Coronary artery (tissue), 2 donors: ENCODE measurements around the gene ESD.
"Not testable (repeated sequence)": the region's sequence is repeated elsewhere in the genome, so short reads cannot be mapped to it uniquely, and the experiment has no call there.

ENCODE experiments used
- DNase-seq: peaks from one replicate; pipeline ENCODE4 v3.0.0-alpha.2; 2017; ENCODE audit warnings: low spot score
- H3K27ac ChIP-seq, 2 donors: fragments of 200-600 bp; sonication (generic); one replicate each; pipeline ENCODE4 v1.5.1; 2016 to 2019
- H3K4me3 ChIP-seq: fragments of 200-600 bp; sonication (generic); 2 replicates; pipeline ENCODE4 v1.5.1; 2016; ENCODE audit warnings: mild to moderate bottlenecking, moderate library complexity
- CTCF ChIP-seq: fragments of 200-600 bp; sonication (generic); IDR thresholded peaks from one replicate; pipeline ENCODE4 v1.5.1; 2019; ENCODE audit warnings: antibody characterized with exemption

ESD gene

GRCh38 chr13:46759846-46760245 is 37.1 kb downstream of the ESD start:
- Histone ChIP-seq H3K27ac (peak overlapping the region; percentile 63 to 72), H3K4me3 (no peak overlapping the region)
- no peak for TF ChIP-seq CTCF
- no peak for DNase-seq

GRCh38 chr13:46757640-46758039 is 39.3 kb downstream of the ESD start:
- TF ChIP-seq CTCF = no peak
- peak overlapping the region in 1 of 2 donors; percentile 42 for H3K27ac ChIP-seq
- H3K4me3 ChIP-seq = no peak overlapping the region
- DNase-seq = no peak

GRCh38 chr13:46756977-46757376 is 40.0 kb downstream of the ESD start:
- no peak for TF ChIP-seq CTCF
- no peak overlapping the region for H3K4me3 ChIP-seq
- peak overlapping the region in 1 of 2 donors; percentile 42 for H3K27ac ChIP-seq
- no peak for DNase-seq

- H3K27ac ChIP-seq, H3K4me3 ChIP-seq: not testable (repeated sequence)
Measured at GRCh38 chr13:46755508-46755907, 41.5 kb downstream of the ESD start.

GRCh38 chr13:46754812-46755211 is 42.1 kb downstream of the ESD start:
- H3K27ac ChIP-seq = no peak overlapping the region
- no peak overlapping the region for H3K4me3 ChIP-seq
- DNase-seq = no peak
- no peak for TF ChIP-seq CTCF

More at GRCh38 chr13:46755508-46755907, 41.5 kb downstream of the ESD start:
- not testable (repeated sequence) for DNase-seq

GRCh38 chr13:46753917-46754316 is 43.0 kb downstream of the ESD start:
- no peak for TF ChIP-seq CTCF
- Histone ChIP-seq H3K4me3 (no peak overlapping the region), H3K27ac (no peak overlapping the region)
- no peak for DNase-seq

GRCh38 chr13:46753137-46753536 is 43.8 kb downstream of the ESD start:
- H3K4me3 ChIP-seq = no peak overlapping the region
- no peak for TF ChIP-seq CTCF

More at GRCh38 chr13:46753137-46753536, 43.8 kb downstream of the ESD start:
- H3K27ac ChIP-seq = no peak overlapping the region
- no peak for DNase-seq
